LNCAP (cell line): ENCODE results near the gene MS4A7.

Source experiments
- TF ChIP-seq, protein P1 (sequence below): fragments of 450-650 bp; IDR thresholded peaks from 2 replicates; pipeline ENCODE4 v1.5.1; 2017; ENCODE audit warnings: mild to moderate bottlenecking

The MS4A7 gene

DNA sequence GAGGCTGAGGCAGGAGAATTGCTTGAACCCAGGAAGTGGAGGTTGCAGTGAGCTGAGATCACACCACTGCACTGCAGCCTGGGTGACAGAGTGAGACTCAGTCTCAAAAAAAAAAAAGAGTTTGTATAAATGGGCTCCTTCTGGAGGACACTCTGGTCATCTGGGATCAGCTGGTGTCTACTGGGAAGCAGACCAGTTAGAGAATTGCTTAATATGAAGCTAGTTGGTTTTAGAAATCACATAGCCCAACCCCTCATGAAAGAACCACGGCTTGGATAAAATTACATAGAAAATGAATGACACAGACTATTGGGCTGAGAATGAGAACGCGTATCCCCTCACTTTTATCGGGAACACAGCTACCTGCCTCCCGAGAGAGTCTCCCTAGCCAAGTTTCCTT is 14.7 kb downstream of the MS4A7 start:
- TF ChIP-seq, protein P1, sequence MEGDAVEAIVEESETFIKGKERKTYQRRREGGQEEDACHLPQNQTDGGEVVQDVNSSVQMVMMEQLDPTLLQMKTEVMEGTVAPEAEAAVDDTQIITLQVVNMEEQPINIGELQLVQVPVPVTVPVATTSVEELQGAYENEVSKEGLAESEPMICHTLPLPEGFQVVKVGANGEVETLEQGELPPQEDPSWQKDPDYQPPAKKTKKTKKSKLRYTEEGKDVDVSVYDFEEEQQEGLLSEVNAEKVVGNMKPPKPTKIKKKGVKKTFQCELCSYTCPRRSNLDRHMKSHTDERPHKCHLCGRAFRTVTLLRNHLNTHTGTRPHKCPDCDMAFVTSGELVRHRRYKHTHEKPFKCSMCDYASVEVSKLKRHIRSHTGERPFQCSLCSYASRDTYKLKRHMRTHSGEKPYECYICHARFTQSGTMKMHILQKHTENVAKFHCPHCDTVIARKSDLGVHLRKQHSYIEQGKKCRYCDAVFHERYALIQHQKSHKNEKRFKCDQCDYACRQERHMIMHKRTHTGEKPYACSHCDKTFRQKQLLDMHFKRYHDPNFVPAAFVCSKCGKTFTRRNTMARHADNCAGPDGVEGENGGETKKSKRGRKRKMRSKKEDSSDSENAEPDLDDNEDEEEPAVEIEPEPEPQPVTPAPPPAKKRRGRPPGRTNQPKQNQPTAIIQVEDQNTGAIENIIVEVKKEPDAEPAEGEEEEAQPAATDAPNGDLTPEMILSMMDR, result no peak

DNA sequence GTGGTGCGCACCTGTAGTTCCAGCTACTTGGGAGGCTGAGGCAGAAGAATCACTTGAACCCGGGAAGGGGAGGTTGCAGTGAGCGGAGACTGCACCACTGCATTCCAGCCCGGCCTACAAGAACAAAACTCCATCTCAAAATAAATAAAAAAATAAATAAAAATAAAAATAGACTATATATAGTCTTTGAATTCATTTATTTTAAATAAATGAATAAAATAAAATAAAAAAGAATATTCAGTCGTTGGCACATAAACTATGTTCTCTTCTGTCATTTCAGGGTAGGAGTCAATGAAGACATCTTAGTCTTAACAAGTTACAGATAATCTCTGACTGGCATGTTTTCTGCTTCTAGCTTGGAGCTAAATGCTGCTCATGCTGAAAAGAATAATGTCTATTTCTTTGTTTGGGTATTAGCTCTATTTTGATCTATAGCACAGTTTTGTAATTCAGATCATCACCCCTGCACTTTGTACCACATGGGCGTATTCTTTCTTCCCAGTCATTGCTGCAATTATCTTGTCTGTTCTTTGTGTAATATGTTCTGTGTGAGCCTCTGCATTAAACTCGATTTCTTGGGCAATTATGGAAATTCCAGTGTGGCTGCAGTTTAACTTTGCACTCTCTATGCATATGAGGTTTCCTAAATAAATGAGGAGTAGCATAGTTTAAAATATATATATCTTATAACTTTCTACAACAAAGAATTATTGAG is 16.5 kb downstream of the MS4A7 start:
- TF ChIP-seq, protein P1, result no peak

DNA sequence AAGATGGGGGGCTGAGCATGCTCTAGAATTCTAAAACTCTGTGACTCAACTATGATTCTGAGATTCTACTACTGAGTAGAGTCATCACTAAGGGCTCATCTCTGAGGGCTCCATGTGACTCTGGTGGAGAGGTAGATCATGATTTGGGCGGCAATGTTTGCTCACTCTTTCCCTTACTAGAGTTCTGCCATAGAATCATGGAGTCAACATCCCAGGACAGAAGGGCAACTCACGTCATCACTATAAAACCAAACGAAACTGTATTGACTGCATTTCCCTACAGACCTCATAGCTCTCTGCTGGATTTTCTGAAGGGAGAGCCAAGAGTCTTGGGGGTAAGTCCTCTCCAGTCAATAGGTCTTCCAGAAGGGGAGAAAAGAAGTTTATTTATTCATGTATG is 18.1 kb downstream of the MS4A7 start, which contains the start of gene MS4A14:
Gene MS4A14, plus strand, starts transcription at position 78 of the 400 bp plus-strand sequence. Its CDS starts 120 bp downstream, at position 198.
- TF ChIP-seq, protein P1, result no peak

DNA sequence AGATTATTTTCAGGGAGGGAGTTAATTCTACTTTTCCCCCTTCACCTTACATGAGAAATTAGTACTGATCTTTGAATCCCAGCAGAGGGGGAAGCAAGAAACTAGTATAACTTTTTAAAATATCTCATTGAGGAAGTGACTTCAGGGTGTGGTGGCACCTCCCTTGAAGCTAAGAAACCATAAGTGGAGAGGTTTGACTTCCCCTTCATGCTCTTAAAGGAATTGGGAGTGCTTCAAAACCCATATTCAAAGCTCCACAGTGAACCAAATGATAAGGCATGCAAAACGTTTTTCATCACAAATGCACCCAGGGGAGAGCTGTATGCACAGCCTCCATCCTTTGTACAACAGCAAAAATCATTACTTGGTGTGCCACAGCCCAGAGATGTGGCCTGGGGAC is 18.5 kb downstream of the MS4A7 start:
- TF ChIP-seq, protein P1, result no peak

DNA sequence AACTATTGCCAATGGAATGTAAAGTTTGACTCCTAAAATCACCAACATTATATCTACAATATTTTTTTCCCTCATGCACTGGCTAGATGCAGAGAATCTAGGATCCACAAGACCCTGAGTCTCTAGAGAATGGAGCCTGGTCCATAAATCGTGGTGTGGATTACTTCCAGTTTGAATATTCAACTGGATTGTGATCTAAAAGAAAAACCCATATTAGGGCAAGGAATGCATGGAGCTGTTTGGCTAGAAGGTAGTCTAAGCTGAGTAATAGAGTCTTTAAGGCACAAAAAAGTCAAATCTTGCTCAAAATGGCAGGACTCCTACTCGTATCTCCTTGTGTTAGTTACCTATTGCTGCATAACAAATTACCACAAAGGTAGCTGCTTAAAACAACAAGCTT is 41.7 kb downstream of the MS4A7 start:
- TF ChIP-seq, protein P1, result no peak

DNA sequence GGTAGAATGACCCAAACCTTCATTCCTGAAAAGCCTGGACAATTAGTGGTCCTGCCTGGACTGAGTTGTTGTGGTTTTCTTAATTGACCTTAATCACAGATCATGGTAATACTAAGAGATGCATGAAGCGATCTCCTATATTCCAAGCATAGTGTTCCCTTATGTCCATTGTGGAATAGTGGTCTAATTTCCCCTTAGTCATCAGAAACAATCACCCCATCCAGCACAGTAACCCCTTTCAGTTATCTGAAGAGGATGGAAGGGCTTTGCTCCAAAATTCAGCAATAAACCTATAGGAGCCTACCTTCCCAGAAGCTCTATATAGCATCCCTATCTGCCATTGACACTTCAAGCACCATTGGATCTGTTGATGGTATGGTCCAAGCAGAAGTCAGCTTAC is 44.3 kb downstream of the MS4A7 start:
- TF ChIP-seq, protein P1, result no peak

DNA sequence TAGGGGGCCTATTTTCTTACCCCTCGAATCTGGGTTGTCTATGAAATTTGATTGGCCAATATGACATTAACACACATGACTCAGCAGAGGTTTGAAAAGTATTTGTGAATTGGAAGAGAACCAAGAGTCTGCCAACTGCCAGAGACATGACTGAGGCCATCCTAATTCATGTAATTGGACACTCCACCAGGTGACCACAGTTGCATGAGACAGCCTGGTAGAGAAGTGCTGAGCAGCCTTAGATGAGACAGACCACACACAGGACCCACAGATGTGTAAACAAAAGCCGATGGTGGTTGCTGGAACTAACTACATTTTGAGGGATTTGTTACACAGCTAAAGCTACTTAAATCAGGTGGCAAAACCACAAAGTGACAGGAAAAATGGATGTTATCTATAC is 50.2 kb downstream of the MS4A7 start:
- TF ChIP-seq, protein P1, result no peak

DNA sequence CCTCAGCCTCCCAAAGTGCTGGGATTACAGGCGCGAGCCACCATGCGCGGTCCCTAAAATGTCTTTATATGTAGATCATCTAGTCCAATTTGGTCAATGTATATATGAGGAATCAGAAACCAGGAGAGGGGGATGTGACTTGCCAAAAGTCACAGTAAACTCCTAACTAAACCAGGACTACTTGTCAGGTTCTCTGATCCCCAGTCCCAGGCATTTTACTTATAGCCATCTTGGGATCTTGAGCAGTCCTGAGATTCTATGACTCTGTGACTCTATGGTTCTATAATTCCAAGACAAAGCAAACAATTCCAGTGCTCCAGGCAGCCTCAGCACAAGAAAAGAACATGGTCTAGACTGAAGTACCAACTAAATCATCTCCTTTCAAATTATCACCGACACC is 50.9 kb downstream of the MS4A7 start, which contains the start of gene MS4A5:
Gene MS4A5, plus strand, starts transcription at position 301 of the 400 bp plus-strand sequence. CDS start 103 bp downstream, outside the sequence.
- TF ChIP-seq, protein P1, result no peak
